ENCODE measurements around the gene HS3ST1. TPM values are rescaled to one million over a fixed set of nuclear protein-coding genes. Genes with fewer than 3 reads are reported as not detected.
A peak's percentile ranks its signal among the peaks of the same experiment; 100 is the strongest.

HS3ST1 gene
- total and polyA plus RNA-seq, 3 donors from 2014 or later, result 1.2 to 8.8 (median 4.3) TPM

GRCh38 chr4:11421116-11421515 lies 7.6 kb downstream of the HS3ST1 start:
- no peak for TF ChIP-seq CTCF (IDR thresholded peaks at IDR 0.05)
- no peak for TF ChIP-seq POLR2A (IDR thresholded peaks at IDR 0.05)
- DNase-seq, result no peak
- Histone ChIP-seq H3K27ac (peak overlapping the region; percentile 9 to 64), H3K27me3 (no peaks in the 10 kb centered on the region), H3K9me3 (no peaks in the 10 kb centered on the region), H3K4me3 (no peak overlapping the region), H3K36me3 (ENCODE audit: low read depth, missing control alignments) (no peaks in the 10 kb centered on the region), H3K4me1 (peaks cover 5% of the 10 kb centered on the region)
- intact Hi-C loops (cut with DNase I; ENCODE audit: low total_unique reads), result no loop called here
- WGBS, 2 donors, result 70 to 73% methylated on average over 3 of the region's 3 CpGs

GRCh38 chr4:11420327-11420726 lies 8.4 kb downstream of the HS3ST1 start:
- H3K4me1 ChIP-seq, result peaks cover 12% of the 10 kb centered on the region
- H3K36me3 ChIP-seq (ENCODE audit: low read depth, missing control alignments), result no peaks in the 10 kb centered on the region
- intact Hi-C loops (cut with DNase I; ENCODE audit: low total_unique reads), result no loop called here
- H3K27me3 ChIP-seq, result no peaks in the 10 kb centered on the region
- no peaks in the 10 kb centered on the region for H3K9me3 ChIP-seq
- 54 to 61% methylated on average over 8 of the region's 8 CpGs for WGBS, 2 donors
- TF ChIP-seq CTCF (IDR thresholded peaks at IDR 0.05) (no peak), POLR2A (IDR thresholded peaks at IDR 0.05) (no peak)
- no peak overlapping the region for H3K4me3 ChIP-seq
- no peak for DNase-seq
- H3K27ac ChIP-seq, result peak overlapping the region in 1 of 2 donors; percentile 64

GRCh38 chr4:11418610-11419009 lies 10.1 kb downstream of the HS3ST1 start:
- TF ChIP-seq POLR2A (IDR thresholded peaks at IDR 0.05) (no peak), CTCF (IDR thresholded peaks at IDR 0.05) (no peak)
- no peaks in the 10 kb centered on the region for H3K36me3 ChIP-seq (ENCODE audit: low read depth, missing control alignments)
- no peaks in the 10 kb centered on the region for H3K27me3 ChIP-seq
- no peak for DNase-seq
- intact Hi-C loops (cut with DNase I; ENCODE audit: low total_unique reads), result no loop called here
- H3K9me3 ChIP-seq, result no peaks in the 10 kb centered on the region
- no peak overlapping the region for H3K27ac ChIP-seq
- H3K4me3 ChIP-seq, result no peak overlapping the region
- H3K4me1 ChIP-seq, result peaks cover 12% of the 10 kb centered on the region

GRCh38 chr4:11416767-11417113 lies 12.0 kb downstream of the HS3ST1 start:
- no peak for TF ChIP-seq POLR2A (IDR thresholded peaks at IDR 0.05)
- TF ChIP-seq CTCF (IDR thresholded peaks at IDR 0.05), result no peak
- Histone ChIP-seq H3K27ac (peak overlapping the region in 1 of 2 donors; percentile 38), H3K36me3 (ENCODE audit: low read depth, missing control alignments) (no peaks in the 10 kb centered on the region), H3K4me1 (peaks cover 12% of the 10 kb centered on the region), H3K9me3 (no peaks in the 10 kb centered on the region), H3K4me3 (no peak overlapping the region), H3K27me3 (no peaks in the 10 kb centered on the region)
- intact Hi-C loops (cut with DNase I; ENCODE audit: low total_unique reads), result no loop called here
- no peak for DNase-seq
- WGBS, 2 donors, result 30 to 46% methylated on average over 3 of the region's 3 CpGs

- WGBS, 2 donors, result 75 to 84% methylated on average over 7 to 8 of the region's 8 CpGs
- no peak for DNase-seq
- TF ChIP-seq POLR2A (IDR thresholded peaks at IDR 0.05) (no peak), CTCF (IDR thresholded peaks at IDR 0.05) (no peak)
- no peaks in the 10 kb centered on the region for H3K36me3 ChIP-seq (ENCODE audit: low read depth, missing control alignments)
- H3K9me3 ChIP-seq, result no peaks in the 10 kb centered on the region
- H3K4me3 ChIP-seq, result no peak overlapping the region
- intact Hi-C loops (cut with DNase I; ENCODE audit: low total_unique reads), result no loop called here
- H3K27me3 ChIP-seq, result no peaks in the 10 kb centered on the region
- peak overlapping the region in 1 of 2 donors; percentile 38 for H3K27ac ChIP-seq
- peaks cover 12% of the 10 kb centered on the region for H3K4me1 ChIP-seq
Observed at GRCh38 chr4:11416071-11416766, 12.5 kb downstream of the HS3ST1 start.
